GM18868 (cell line): Measurements from ENCODE around the gene TRDMT1.

ENCODE experiments used
- ATAC-seq: cut with Tn5 transposase; IDR thresholded peaks from one replicate; pipeline ENCODE4 v1.9.1; 2021; ENCODE audit warnings: mild to moderate bottlenecking, moderate library complexity; ENCODE audit not compliant: unreplicated experiment

The TRDMT1 gene

GRCh38 chr10:17109475-17110207 is 91.8 kb downstream of the TRDMT1 start:
- ATAC-seq: no peak

- ATAC-seq: no peak
Measured at GRCh38 chr10:17109046-17109445, 92.4 kb downstream of the TRDMT1 start.

GRCh38 chr10:17106991-17107390 is 94.5 kb downstream of the TRDMT1 start:
- ATAC-seq: no peak

GRCh38 chr10:17101910-17102266 is 99.6 kb downstream of the TRDMT1 start:
- no peak for ATAC-seq

GRCh38 chr10:17101257-17101909 is 100.1 kb downstream of the TRDMT1 start:
- ATAC-seq: no peak

- ATAC-seq: no peak
Measured at GRCh38 chr10:17100586-17100985, 100.9 kb downstream of the TRDMT1 start.

- ATAC-seq: no peak
Measured at GRCh38 chr10:17098012-17098411, 103.5 kb downstream of the TRDMT1 start.
